ENCODE results near the gene ATRN.

GRCh38 chr20:3651204-3651962, 180.6 kb downstream of the ATRN start:
- no peak for TF ChIP-seq CTCF (conservative IDR thresholded peaks at IDR 0.05 in 1 of 2, IDR thresholded peaks at IDR 0.05 in 1 of 2; ENCODE audit: extremely low read depth in 1 of 2, insufficient read depth in 1 of 2, low read depth in 1 of 2, low read length in 2 of 2)
- no peak for TF ChIP-seq EZH2 (IDR thresholded peaks at IDR 0.05; ENCODE audit: borderline replicate concordance, low read length)
